ENCODE measurements around the gene OSBPL3. TPM values are rescaled to one million over a fixed set of nuclear protein-coding genes. Genes with fewer than 3 reads are reported as not detected.

Gene OSBPL3
- total RNA-seq, 1 experiment from 2014 or later = 16.0 TPM

GRCh38 chr7:24868741-24869140 lies 111.2 kb downstream of the OSBPL3 start:
- Mint-ChIP-seq H3K4me1 (peaks cover 17% of the 10 kb centered on the region), H3K36me3 (peaks cover 11% of the 10 kb centered on the region), H3K27ac (no peak overlapping the region), H3K4me3 (no peak overlapping the region), H3K27me3 (ENCODE audit: low read depth) (no peaks in the 10 kb centered on the region), H3K9me3 (peaks cover 4% of the 10 kb centered on the region; the same call in 1 of the 2 replicates)
- DNase-seq (ENCODE audit: low spot score) = no peak
- TF ChIP-seq, protein P1, sequence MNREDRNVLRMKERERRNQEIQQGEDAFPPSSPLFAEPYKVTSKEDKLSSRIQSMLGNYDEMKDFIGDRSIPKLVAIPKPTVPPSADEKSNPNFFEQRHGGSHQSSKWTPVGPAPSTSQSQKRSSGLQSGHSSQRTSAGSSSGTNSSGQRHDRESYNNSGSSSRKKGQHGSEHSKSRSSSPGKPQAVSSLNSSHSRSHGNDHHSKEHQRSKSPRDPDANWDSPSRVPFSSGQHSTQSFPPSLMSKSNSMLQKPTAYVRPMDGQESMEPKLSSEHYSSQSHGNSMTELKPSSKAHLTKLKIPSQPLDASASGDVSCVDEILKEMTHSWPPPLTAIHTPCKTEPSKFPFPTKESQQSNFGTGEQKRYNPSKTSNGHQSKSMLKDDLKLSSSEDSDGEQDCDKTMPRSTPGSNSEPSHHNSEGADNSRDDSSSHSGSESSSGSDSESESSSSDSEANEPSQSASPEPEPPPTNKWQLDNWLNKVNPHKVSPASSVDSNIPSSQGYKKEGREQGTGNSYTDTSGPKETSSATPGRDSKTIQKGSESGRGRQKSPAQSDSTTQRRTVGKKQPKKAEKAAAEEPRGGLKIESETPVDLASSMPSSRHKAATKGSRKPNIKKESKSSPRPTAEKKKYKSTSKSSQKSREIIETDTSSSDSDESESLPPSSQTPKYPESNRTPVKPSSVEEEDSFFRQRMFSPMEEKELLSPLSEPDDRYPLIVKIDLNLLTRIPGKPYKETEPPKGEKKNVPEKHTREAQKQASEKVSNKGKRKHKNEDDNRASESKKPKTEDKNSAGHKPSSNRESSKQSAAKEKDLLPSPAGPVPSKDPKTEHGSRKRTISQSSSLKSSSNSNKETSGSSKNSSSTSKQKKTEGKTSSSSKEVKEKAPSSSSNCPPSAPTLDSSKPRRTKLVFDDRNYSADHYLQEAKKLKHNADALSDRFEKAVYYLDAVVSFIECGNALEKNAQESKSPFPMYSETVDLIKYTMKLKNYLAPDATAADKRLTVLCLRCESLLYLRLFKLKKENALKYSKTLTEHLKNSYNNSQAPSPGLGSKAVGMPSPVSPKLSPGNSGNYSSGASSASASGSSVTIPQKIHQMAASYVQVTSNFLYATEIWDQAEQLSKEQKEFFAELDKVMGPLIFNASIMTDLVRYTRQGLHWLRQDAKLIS (CRISPR knock-in tag; IDR thresholded peaks at IDR 0.05; ENCODE audit: borderline replicate concordance) = no peak
- TF ChIP-seq ESRRA (CRISPR knock-in tag; IDR thresholded peaks at IDR 0.05; ENCODE audit: borderline replicate concordance) = no peak
- CTCF ChIA-PET = no interaction called here
- POLR2A ChIA-PET = interaction anchor here (1.2 kb wide), 1 partner anchor 12 kb away, joined by 4 read pairs; no protein-coding TSS in a partner anchor
- no peak for ATAC-seq

GRCh38 chr7:24866004-24866615 lies 113.9 kb downstream of the OSBPL3 start:
- TF ChIP-seq ESRRA (CRISPR knock-in tag; IDR thresholded peaks at IDR 0.05; ENCODE audit: borderline replicate concordance) (no peak), ETV6 (CRISPR knock-in tag; IDR thresholded peaks at IDR 0.05) (no peak), ZNF138 (CRISPR knock-in tag; conservative IDR thresholded peaks at IDR 0.05) (no peak), PREB (CRISPR knock-in tag; IDR thresholded peaks at IDR 0.05; ENCODE audit: borderline replicate concordance) (no peak), JAZF1 (CRISPR knock-in tag; IDR thresholded peaks at IDR 0.05) (no peak), JUN (CRISPR knock-in tag; IDR thresholded peaks at IDR 0.05) (no peak), EMX1 (CRISPR knock-in tag; IDR thresholded peaks at IDR 0.05) (no peak), RELA (CRISPR knock-in tag; IDR thresholded peaks at IDR 0.05; ENCODE audit: borderline replicate concordance) (no peak), GRHL2 (CRISPR knock-in tag; IDR thresholded peaks at IDR 0.05; ENCODE audit: insufficient replicate concordance, severe bottlenecking) (no peak), GABPB1 (CRISPR knock-in tag; IDR thresholded peaks at IDR 0.05) (no peak), ZNF396 (CRISPR knock-in tag; IDR thresholded peaks at IDR 0.05; ENCODE audit: borderline replicate concordance) (no peak), ZNF219 (CRISPR knock-in tag; IDR thresholded peaks at IDR 0.05; ENCODE audit: borderline replicate concordance) (no peak), IRF2 (CRISPR knock-in tag; IDR thresholded peaks at IDR 0.05; ENCODE audit: borderline replicate concordance, low read depth) (no peak), CREM (CRISPR knock-in tag; IDR thresholded peaks at IDR 0.05) (no peak), ZBTB21 (CRISPR knock-in tag; IDR thresholded peaks at IDR 0.05; ENCODE audit: borderline replicate concordance) (no peak), FOXJ3 (CRISPR knock-in tag; IDR thresholded peaks at IDR 0.05; ENCODE audit: borderline replicate concordance) (no peak)
- TF ChIP-seq, protein P2, sequence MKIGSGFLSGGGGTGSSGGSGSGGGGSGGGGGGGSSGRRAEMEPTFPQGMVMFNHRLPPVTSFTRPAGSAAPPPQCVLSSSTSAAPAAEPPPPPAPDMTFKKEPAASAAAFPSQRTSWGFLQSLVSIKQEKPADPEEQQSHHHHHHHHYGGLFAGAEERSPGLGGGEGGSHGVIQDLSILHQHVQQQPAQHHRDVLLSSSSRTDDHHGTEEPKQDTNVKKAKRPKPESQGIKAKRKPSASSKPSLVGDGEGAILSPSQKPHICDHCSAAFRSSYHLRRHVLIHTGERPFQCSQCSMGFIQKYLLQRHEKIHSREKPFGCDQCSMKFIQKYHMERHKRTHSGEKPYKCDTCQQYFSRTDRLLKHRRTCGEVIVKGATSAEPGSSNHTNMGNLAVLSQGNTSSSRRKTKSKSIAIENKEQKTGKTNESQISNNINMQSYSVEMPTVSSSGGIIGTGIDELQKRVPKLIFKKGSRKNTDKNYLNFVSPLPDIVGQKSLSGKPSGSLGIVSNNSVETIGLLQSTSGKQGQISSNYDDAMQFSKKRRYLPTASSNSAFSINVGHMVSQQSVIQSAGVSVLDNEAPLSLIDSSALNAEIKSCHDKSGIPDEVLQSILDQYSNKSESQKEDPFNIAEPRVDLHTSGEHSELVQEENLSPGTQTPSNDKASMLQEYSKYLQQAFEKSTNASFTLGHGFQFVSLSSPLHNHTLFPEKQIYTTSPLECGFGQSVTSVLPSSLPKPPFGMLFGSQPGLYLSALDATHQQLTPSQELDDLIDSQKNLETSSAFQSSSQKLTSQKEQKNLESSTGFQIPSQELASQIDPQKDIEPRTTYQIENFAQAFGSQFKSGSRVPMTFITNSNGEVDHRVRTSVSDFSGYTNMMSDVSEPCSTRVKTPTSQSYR (CRISPR knock-in tag; IDR thresholded peaks at IDR 0.05) = no peak
- TF ChIP-seq, protein P3, sequence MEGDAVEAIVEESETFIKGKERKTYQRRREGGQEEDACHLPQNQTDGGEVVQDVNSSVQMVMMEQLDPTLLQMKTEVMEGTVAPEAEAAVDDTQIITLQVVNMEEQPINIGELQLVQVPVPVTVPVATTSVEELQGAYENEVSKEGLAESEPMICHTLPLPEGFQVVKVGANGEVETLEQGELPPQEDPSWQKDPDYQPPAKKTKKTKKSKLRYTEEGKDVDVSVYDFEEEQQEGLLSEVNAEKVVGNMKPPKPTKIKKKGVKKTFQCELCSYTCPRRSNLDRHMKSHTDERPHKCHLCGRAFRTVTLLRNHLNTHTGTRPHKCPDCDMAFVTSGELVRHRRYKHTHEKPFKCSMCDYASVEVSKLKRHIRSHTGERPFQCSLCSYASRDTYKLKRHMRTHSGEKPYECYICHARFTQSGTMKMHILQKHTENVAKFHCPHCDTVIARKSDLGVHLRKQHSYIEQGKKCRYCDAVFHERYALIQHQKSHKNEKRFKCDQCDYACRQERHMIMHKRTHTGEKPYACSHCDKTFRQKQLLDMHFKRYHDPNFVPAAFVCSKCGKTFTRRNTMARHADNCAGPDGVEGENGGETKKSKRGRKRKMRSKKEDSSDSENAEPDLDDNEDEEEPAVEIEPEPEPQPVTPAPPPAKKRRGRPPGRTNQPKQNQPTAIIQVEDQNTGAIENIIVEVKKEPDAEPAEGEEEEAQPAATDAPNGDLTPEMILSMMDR (IDR thresholded peaks at IDR 0.05) = no peak
- DNase-seq (ENCODE audit: low spot score) (no peak), ATAC-seq (no peak)
- ChIA-PET CTCF (no interaction called here), POLR2A (no interaction called here)
- Mint-ChIP-seq H3K27me3 (ENCODE audit: low read depth) (no peaks in the 10 kb centered on the region; the same call in 1 of the 2 replicates), H3K9me3 (peaks cover 7% of the 10 kb centered on the region; the same call in 1 of the 2 replicates), H3K27ac (no peak overlapping the region), H3K4me3 (no peak overlapping the region), H3K36me3 (peaks cover 21% of the 10 kb centered on the region), H3K4me1 (peaks cover 6% of the 10 kb centered on the region)
